Hindlimb muscle (tissue), 1 donor: Measurements from ENCODE around the gene BSCL2. TPM values are rescaled to one million over a fixed set of nuclear protein-coding genes. Genes with fewer than 3 reads are reported as not detected.
A peak's percentile ranks its signal among the peaks of the same experiment; 100 is the strongest.
"Not testable (repeated sequence)": the region's sequence is repeated elsewhere in the genome, so short reads cannot be mapped to it uniquely, and the experiment has no call there.

ENCODE experiments used
- DNase-seq: peaks from one replicate; pipeline ENCODE4 v3.0.0-alpha.2; 2013
- polyA plus RNA-seq: library from polyadenylated mRNA; unstranded; fragments of 120-200 nt; gene quantifications from one replicate; pipeline ENCODE4 v1.2.1, GENCODE V29; 2013; ENCODE audit not compliant: insufficient read length

Gene BSCL2
- polyA plus RNA-seq, 1 donor = 20.8 TPM

GRCh38 chr11:62652161-62653006 lies 54.8 kb downstream of the BSCL2 start:
- DNase-seq = no peak

GRCh38 chr11:62650283-62650682 lies 56.9 kb downstream of the BSCL2 start:
- DNase-seq = not testable (repeated sequence)

- DNase-seq = no peak
Observed at GRCh38 chr11:62649486-62649885, 57.7 kb downstream of the BSCL2 start.

- DNase-seq = no peak
Observed at GRCh38 chr11:62648967-62649364, 58.3 kb downstream of the BSCL2 start.

GRCh38 chr11:62648185-62648966 lies 58.8 kb downstream of the BSCL2 start:
- no peak for DNase-seq

GRCh38 chr11:62647609-62648005 lies 59.6 kb downstream of the BSCL2 start:
- no peak for DNase-seq

- no peak for DNase-seq
Observed at GRCh38 chr11:62646825-62647608, 60.2 kb downstream of the BSCL2 start.

GRCh38 chr11:62645946-62646824 lies 61.0 kb downstream of the BSCL2 start, which contains the start of gene GANAB:
TSS of gene GANAB (minus strand) at chr11:62646613. CDS start at chr11:62646599, 14 bp downstream.
- peak; percentile 98 for DNase-seq

- DNase-seq = no peak
Observed at GRCh38 chr11:62645671-62645945, 61.6 kb downstream of the BSCL2 start.

- DNase-seq = no peak
Observed at GRCh38 chr11:62644220-62644619, 63.0 kb downstream of the BSCL2 start.

Other genes starting within 250 kb of the BSCL2 start
- 359 TPM for gene AHNAK, start 160.6 kb downstream of the BSCL2 start, polyA plus RNA-seq
- gene EEF1G, start 133.5 kb downstream of the BSCL2 start, polyA plus RNA-seq = 3,451 TPM
- 16.9 TPM for gene TUT1, start 115.9 kb downstream of the BSCL2 start, polyA plus RNA-seq
- gene MTA2, start 105.6 kb downstream of the BSCL2 start, polyA plus RNA-seq = 42.0 TPM
- 20.7 TPM for gene EML3, start 94.6 kb downstream of the BSCL2 start, polyA plus RNA-seq
- gene ROM1, start 94.2 kb downstream of the BSCL2 start, polyA plus RNA-seq = 0.90 TPM
- gene B3GAT3, start 85.4 kb downstream of the BSCL2 start, polyA plus RNA-seq = 21.4 TPM
- 161 TPM for gene GANAB, start 60.8 kb downstream of the BSCL2 start, polyA plus RNA-seq
- 13.3 TPM for gene INTS5, start 54.1 kb downstream of the BSCL2 start, polyA plus RNA-seq
- 31.3 TPM for gene C11orf98, start 42.2 kb downstream of the BSCL2 start, polyA plus RNA-seq
- gene CSKMT, start 42.1 kb downstream of the BSCL2 start, polyA plus RNA-seq = 3.3 TPM
- gene UQCC3, start 35.8 kb downstream of the BSCL2 start, polyA plus RNA-seq = 5.8 TPM
- gene LBHD1, start 35.2 kb downstream of the BSCL2 start, polyA plus RNA-seq = 7.1 TPM
- gene UBXN1, start 28.4 kb downstream of the BSCL2 start, polyA plus RNA-seq = 143 TPM
- 14.2 TPM for gene LRRN4CL, start 17.9 kb downstream of the BSCL2 start, polyA plus RNA-seq
- 0.61 TPM for gene GNG3, start 252 bp upstream of the BSCL2 start, polyA plus RNA-seq
- gene HNRNPUL2, start 20.0 kb upstream of the BSCL2 start, polyA plus RNA-seq = 43.6 TPM
- 28.3 TPM for gene TTC9C, start 21.1 kb upstream of the BSCL2 start, polyA plus RNA-seq
- 4.0 TPM for gene ZBTB3, start 46.7 kb upstream of the BSCL2 start, polyA plus RNA-seq
- 83.5 TPM for gene POLR2G, start 54.2 kb upstream of the BSCL2 start, polyA plus RNA-seq
- 20.3 TPM for gene TAF6L, start 64.0 kb upstream of the BSCL2 start, polyA plus RNA-seq
- gene TMEM179B, start 80.0 kb upstream of the BSCL2 start, polyA plus RNA-seq = 29.2 TPM
- gene TMEM223, start 84.6 kb upstream of the BSCL2 start, polyA plus RNA-seq = 16.7 TPM
- gene NXF1, start 98.0 kb upstream of the BSCL2 start, polyA plus RNA-seq = 75.4 TPM
- 31.7 TPM for gene STX5, start 124.6 kb upstream of the BSCL2 start, polyA plus RNA-seq
- gene TEX54, start 125.4 kb upstream of the BSCL2 start, polyA plus RNA-seq = not detected
- 37.2 TPM for gene WDR74, start 132.2 kb upstream of the BSCL2 start, polyA plus RNA-seq
- 43.3 TPM for gene SLC3A2, start 173.5 kb upstream of the BSCL2 start, polyA plus RNA-seq
- gene CHRM1, start 213.9 kb upstream of the BSCL2 start, polyA plus RNA-seq = not detected